Retina (tissue), 1 donor: ENCODE results near the gene SDCCAG8.

Source experiments
- DNase-seq: peaks from one replicate; pipeline ENCODE4 v3.0.0-alpha.2; 2016

SDCCAG8 gene

GRCh38 chr1:243394601-243395464, 139.0 kb downstream of the SDCCAG8 start:
- DNase-seq = no peak

- no peak for DNase-seq
These were observed 140.6 kb downstream of the SDCCAG8 start for GRCh38 chr1:243396424-243396823.

- no peak for DNase-seq
These were observed 141.0 kb downstream of the SDCCAG8 start for GRCh38 chr1:243396876-243397275.

- no peak for DNase-seq
These were observed 141.9 kb downstream of the SDCCAG8 start for GRCh38 chr1:243397613-243398321.

DNA sequence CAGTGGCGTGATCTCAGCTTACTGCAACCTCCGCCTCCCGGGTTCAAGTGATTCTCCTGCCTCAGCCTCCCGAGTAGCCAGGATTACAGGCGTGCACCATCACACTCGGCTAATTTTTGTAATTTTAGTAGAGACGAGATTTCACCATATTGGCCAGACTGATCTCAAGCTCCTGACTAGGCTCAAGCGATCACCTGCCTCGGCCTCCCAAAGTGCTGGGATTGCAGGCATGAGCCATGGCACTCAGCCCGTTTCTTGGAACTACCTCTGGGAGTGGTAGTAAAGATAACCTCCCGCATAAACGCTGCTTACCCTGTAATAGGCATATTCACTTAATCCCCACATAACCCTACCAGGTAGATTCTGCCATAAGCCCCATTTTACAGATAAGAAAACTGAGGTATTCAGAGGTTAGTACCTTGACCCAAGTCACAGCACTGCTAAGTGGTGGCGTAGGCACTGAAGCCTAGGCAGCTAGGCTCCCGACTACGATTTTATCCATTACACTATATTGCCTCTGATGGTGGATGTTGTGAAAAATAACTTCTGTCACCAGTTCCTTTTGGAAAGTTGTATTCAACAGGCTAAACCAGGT, 143.8 kb downstream of the SDCCAG8 start:
- no peak for DNase-seq

- no peak for DNase-seq
These were observed 147.0 kb downstream of the SDCCAG8 start for GRCh38 chr1:243402868-243403267.

DNA sequence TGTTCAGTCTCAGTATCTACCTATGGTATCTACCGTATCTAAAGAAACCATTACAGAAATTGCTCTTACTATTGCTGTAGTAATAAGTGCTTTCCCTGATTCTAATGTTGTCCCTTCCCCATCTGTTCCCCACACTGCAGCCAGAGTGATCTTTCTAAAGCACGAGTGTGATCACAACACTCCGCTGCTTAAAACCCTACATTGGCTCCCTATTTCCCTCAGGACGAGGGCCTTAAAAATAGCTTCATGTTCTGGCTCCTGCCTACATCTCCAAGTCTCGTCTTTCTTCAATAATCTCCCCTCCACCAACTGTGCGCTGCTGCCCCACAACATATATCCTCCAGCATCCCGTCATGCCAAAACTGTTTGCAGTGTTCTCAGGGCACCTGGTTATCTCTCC, 150.6 kb downstream of the SDCCAG8 start:
- no peak for DNase-seq

DNA sequence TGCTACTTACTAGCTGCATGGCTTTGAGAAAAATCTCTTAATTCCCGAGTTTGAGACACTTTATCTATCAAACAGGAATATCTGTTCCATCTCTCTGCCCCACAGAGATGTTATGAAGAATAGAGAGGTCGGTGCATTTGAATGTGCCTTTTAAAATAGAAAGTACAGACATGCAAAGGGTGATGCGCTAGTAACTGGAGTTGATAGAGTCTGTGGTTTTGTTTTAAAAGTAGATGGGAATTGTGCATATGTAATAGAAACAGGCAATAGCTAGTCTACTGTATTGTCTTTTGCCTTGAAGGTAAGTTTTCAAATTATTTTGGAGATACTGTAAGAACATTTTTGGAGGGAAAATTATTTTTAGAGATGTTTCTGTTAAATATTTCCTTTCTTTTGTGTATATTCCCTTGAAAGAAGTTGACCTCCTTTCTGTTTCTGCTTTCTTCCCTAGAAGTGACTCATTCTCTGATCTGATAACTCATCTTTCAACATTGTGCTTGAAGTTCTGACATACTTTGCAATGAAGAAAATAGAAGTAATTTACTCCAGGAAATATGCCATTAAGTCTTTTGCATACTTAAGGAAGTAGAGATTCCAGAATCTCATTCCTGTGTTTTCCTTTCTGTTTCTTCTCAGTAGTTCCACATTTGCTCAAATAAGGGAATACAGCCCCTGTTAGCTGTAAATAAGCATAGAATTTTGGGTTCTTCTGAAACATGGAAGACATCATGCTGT, 151.6 kb downstream of the SDCCAG8 start:
- DNase-seq = no peak

DNA sequence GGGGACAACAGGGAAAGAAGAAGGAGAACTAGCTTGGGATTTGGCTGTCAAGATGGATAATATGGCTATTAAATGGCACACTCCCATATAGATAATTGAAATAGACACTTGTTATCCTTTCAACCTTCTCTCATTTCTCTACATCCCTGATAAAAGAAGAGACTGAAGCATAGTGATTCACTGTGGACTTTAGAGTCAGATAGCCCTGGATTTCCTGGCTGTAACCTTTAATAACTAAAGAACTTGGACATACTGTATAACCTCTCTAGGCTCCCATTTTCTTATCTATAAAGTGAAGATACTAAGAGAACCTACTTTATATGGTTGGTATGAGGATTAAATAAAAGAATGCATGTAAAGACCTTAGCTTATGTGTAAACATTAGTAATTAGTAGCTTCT, 152.6 kb downstream of the SDCCAG8 start:
- DNase-seq = no peak

- no peak for DNase-seq
These were observed 153.4 kb downstream of the SDCCAG8 start for GRCh38 chr1:243409284-243409683.

DNA sequence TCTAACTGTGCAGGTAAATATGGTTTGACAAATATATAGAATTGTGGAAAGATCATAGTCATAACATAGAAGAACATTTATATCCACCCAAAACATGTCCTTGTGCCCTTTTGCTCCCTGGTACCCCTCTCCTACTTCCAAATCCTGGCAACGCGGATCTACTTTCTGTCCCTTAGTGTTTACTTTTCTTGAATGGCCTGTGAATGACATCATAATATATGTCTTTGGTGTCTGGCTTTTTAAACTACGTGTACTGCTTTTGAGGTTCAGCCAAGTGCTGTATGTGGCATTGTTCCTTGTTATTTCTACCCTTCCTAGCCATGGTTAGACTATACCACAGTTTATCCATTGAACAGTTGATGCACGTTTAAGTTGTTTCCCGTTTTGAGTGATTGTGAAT, 155.6 kb downstream of the SDCCAG8 start:
- no peak for DNase-seq

GRCh38 chr1:243413431-243414151, 157.8 kb downstream of the SDCCAG8 start:
- no peak for DNase-seq

DNA sequence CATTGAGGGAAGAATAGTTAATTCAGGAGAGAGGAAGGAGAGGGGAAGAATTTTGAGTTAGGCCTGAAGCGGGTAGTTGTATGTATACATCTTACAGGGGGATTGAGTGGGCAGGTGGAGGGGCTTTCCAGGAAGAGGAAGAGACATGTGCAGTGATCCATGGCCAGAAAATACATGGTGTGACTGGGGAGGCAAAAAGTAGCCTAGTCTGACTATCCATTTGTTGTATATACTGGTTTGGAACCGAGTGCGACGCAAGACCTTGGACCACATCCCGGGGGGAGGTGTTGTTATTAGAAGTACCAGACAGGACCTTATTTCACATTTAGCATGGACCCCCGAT, 158.3 kb downstream of the SDCCAG8 start:
- no peak for DNase-seq

GRCh38 chr1:243415663-243416408, 160.0 kb downstream of the SDCCAG8 start:
- DNase-seq = no peak

DNA sequence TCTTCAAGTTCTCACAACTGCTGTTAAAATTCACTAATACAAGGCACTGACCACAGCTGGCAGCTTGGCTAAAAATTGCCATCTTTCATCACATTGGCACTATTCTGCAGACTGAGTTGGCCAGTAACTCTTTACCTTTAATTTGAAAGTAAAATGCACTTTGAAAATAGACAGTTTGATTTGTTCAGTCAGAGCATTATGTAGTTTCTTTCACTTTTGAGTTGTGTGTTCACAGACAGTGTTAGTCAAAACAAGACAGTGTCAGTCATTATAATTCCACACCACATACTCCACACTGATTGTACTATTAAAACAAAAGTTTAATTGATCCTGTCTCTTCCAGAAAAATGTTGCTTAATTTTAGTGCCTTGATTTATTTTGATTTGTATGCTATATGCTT, 160.7 kb downstream of the SDCCAG8 start:
- DNase-seq = no peak

DNA sequence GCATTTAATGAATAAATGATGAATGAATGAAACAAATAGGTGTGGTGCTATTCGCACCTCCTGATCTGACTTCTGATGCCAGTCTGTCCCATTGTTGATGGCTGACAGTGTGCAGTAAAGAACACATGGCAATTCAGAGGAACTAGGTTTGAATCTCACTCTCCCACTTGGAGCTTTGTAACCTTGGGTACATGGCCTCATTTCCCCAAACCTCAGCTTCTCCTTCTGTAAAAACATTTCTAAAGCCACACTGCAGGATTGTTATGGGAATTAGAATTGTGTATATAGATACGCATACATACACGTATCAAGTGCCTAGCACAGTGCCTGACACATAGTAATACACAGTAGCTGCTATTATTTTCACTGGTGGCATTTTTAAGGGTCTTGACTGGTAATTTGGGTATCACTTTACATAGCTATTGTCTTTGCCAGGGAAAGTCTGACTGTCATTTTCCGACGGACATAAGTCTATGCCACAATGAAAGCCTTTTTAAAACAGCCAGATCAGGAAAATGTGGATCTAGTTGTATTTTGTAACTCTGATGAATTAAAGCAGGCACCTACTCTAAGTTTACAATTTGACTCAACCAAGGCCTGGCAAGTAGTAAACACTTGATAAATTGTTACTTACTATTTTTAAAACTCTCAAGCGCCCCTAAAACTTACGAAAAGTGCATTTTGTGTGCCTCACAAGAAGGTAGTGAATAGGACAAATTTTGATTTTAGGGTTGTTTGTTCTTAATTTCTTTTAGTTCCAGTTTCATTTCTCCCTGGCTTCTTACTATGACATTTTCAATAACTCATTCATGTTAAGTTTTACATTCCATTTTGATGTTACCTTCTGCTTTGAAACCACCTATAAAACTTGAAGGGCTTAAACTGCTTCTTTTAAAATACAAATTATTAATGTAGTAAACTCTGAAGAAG, 164.4 kb downstream of the SDCCAG8 start:
- no peak for DNase-seq

DNA sequence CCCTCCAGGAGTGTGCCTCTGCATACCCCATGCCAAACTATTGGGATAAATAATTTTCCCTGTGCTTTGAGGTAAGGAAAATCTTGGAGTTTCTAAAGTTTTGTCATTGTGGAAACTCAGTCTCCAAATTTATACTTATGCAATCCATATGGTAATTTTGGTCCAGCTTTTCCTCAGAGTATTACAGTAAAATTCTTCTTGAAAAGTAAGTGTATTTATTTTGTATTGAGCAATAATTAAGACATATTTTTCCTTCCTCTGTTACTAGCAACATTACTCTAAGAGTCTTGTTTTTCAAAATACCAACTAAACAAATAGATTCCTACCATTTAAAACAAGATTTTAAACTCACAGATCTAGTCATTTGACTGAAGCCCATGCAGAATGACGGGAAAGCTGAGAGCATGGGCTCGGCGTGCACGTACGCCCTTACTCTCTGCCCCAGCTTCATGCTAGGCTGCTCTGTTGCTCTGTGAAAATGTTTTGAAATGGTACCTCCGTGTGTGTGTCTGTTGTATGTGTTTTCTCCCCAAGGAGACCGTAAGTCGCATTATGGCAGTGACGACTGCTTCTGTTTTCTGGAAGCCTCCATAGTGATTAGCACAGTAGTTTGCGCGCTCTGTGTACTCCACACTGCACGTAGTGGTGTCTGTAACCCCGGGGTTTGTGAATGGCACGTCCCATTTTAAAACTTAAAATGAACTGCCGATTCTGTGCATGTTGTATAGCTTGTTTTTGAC, 165.3 kb downstream of the SDCCAG8 start:
- DNase-seq = peak; percentile 36

GRCh38 chr1:243421784-243422183, 165.9 kb downstream of the SDCCAG8 start:
- DNase-seq = peak; percentile 48

DNA sequence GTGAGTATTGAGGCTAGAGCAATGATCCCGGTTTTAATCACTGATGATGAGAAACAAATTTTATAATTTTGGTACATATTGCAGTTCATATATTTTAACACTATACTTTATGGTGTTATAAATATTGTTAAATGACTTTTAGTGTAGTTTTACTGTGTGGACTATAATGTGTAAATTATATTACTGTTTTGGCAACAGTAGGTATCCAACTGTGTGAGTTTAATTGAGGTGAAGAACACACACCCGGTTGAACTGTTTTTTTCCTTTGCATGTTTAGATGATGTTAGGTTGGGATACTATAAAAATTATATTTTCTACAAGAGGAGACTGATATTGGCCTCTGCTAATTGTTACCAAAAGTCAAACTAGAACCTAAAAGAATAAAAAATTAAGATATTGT, 166.5 kb downstream of the SDCCAG8 start:
- no peak for DNase-seq

- DNase-seq = no peak
These were observed 172.2 kb downstream of the SDCCAG8 start for GRCh38 chr1:243428084-243428483.
